ENCODE results near the gene CDC40. TPM values are rescaled to one million over a fixed set of nuclear protein-coding genes. Genes with fewer than 3 reads are reported as not detected.

CDC40 gene
- 10 to 100 TPM; 14.6 to 19.7 (median 16.5) TPM for total RNA-seq

GRCh38 chr6:110180228-110181008, at the start of gene CDC40:
TSS of gene CDC40 (plus strand) at chr6:110180427. CDS start at chr6:110180445, 18 bp downstream.
- Histone ChIP-seq H3K4me1 (peaks cover 40 to 47% of the 10 kb centered on the region in 2 donors), H3K9me3 (no peaks in the 10 kb centered on the region)
- intact Hi-C loops (cut with DNase I; ENCODE audit: low total_unique reads): loop anchor here (1.0 to 10.0 kb wide), 4 partner anchors 235 to 804 kb away; partner anchors contain the start of genes AK9, CDK19, DDO and FIG4

GRCh38 chr6:110137924-110138887, 42.0 kb upstream of the CDC40 start:
- Histone ChIP-seq H3K27me3 (no peaks in the 10 kb centered on the region), H3K4me3 (no peak overlapping the region), H3K4me1 (no peaks in the 10 kb centered on the region), H3K27ac (no peak overlapping the region), H3K36me3 (no peaks in the 10 kb centered on the region), H3K9me3 (no peaks in the 10 kb centered on the region)
- no peak for TF ChIP-seq CTCF (IDR thresholded peaks at IDR 0.05 in 4 of 5, conservative IDR thresholded peaks at IDR 0.05 in 1 of 5)
- TF ChIP-seq POLR2A (IDR thresholded peaks at IDR 0.05): no peak
- intact Hi-C loops (cut with DNase I; ENCODE audit: low total_unique reads) (no loop called here), in situ Hi-C loops (cut with MboI; ENCODE audit: low sequenced_read_pairs in 4 of 4) (no loop called here)
- DNase-seq (no peak), ATAC-seq (no peak)

More at GRCh38 chr6:110180228-110181008, at the start of gene CDC40:
- in situ Hi-C loops (cut with MboI; ENCODE audit: low sequenced_read_pairs in 4 of 4): loop anchor here in 3 of 4 donors (25.0 kb wide), 1 partner anchor 493 kb away; the partner anchor contains the start of genes AK9 (in 3 of the 3) and FIG4 (in 3 of the 3)
- H3K4me3 ChIP-seq: peak within 1 kb of the TSS; percentile 81 to 99 (median 87)
- TF ChIP-seq CTCF (IDR thresholded peaks at IDR 0.05 in 4 of 5, conservative IDR thresholded peaks at IDR 0.05 in 1 of 5) (no peak), POLR2A (IDR thresholded peaks at IDR 0.05) (peak in 1 of 2 donors; percentile 18)
- peaks cover 0 to 6% (median 0%) of the 10 kb centered on the region in 3 donors for H3K27me3 ChIP-seq
- no peaks in the 10 kb centered on the region for H3K36me3 ChIP-seq
- DNase-seq (peak; percentile 28 to 42), ATAC-seq (peak; percentile 78 to 85)
- peak within 1 kb of the TSS; percentile 80 to 93 (median 84) for H3K27ac ChIP-seq

DNA sequence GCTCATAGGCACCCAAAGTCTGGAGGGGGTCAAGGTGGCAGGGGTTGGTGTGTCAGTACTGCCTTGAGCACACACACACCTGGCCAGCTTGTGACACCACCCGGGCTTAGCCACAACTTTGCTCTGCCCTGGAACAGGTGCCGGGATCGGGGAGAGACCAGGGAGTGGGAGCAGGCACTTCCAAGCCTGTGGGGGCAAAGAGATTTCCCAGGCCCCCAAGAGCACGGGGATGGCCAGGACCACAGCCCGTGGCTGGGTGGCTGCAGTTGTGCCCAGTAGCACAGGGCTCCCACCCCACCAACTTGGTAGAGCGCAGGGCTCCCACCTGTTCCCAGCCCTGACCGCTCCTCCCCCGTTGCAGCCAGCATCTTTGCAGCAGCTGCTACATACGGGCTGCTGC, 41.2 kb upstream of the CDC40 start:
- Histone ChIP-seq H3K27me3 (no peaks in the 10 kb centered on the region), H3K4me3 (no peak overlapping the region), H3K36me3 (no peaks in the 10 kb centered on the region), H3K9me3 (no peaks in the 10 kb centered on the region), H3K27ac (no peak overlapping the region), H3K4me1 (no peaks in the 10 kb centered on the region)
- in situ Hi-C loops (cut with MboI; ENCODE audit: low sequenced_read_pairs in 4 of 4) (no loop called here), intact Hi-C loops (cut with DNase I; ENCODE audit: low total_unique reads) (no loop called here)
- no peak for ATAC-seq
- TF ChIP-seq CTCF (IDR thresholded peaks at IDR 0.05 in 4 of 5, conservative IDR thresholded peaks at IDR 0.05 in 1 of 5): no peak
- no peak for TF ChIP-seq POLR2A (IDR thresholded peaks at IDR 0.05)
- no peak for DNase-seq

DNA sequence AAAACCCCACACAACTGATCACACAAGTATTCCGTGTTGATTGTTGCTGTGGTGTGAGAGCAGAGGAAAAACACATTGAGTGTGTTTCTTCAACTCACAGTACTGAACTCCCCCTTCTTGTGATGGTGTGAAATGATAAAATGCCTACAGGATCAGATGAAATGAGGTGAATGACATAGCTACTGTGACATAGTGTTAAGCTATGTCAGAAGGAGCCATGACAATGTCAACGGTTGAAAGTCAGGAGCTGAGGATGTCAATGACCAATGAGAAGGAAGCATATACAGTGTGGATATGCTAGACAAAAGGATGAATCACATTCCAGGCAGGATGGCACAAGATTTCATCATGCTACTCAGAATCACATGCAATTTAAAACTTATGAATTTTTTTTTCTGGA, 39.6 kb upstream of the CDC40 start:
- Histone ChIP-seq H3K4me1 (no peaks in the 10 kb centered on the region), H3K36me3 (no peaks in the 10 kb centered on the region), H3K27me3 (no peaks in the 10 kb centered on the region), H3K9me3 (no peaks in the 10 kb centered on the region), H3K4me3 (no peak overlapping the region), H3K27ac (no peak overlapping the region)
- in situ Hi-C loops (cut with MboI; ENCODE audit: low sequenced_read_pairs in 4 of 4): no loop called here
- DNase-seq (no peak), ATAC-seq (no peak)
- intact Hi-C loops (cut with DNase I; ENCODE audit: low total_unique reads): no loop called here
- TF ChIP-seq CTCF (IDR thresholded peaks at IDR 0.05 in 4 of 5, conservative IDR thresholded peaks at IDR 0.05 in 1 of 5): no peak
- TF ChIP-seq POLR2A (IDR thresholded peaks at IDR 0.05): no peak
